MM.1S (cell line): Measurements from ENCODE around the gene TECTB.

ENCODE experiments used
- DNase-seq: peaks from one replicate; pipeline ENCODE4 v3.0.0-alpha.2; 2015
- H2AFZ ChIP-seq: fragments of 300-600 bp; sonication (generic); 2 replicates; pipeline ENCODE4 v1.6.0; 2016; ENCODE audit warnings: antibody characterized with exemption, low read length
- H3F3A ChIP-seq: fragments of 300-600 bp; sonication (generic); 2 replicates; pipeline ENCODE4 v1.6.1; 2016; ENCODE audit warnings: mild to moderate bottlenecking, antibody characterized with exemption, low read length, moderate library complexity, mixed read lengths; ENCODE audit not compliant: insufficient read depth
- H3K27ac ChIP-seq: fragments of 300-600 bp; sonication (generic); 2 replicates; pipeline ENCODE4 v1.5.1; 2016; ENCODE audit warnings: mild to moderate bottlenecking, low read length
- H3K27me3 ChIP-seq: fragments of 300-600 bp; sonication (generic); replicated peaks from 2 replicates; pipeline ENCODE4 v1.6.0; 2016; ENCODE audit warnings: low read length; ENCODE audit not compliant: insufficient read depth
- H3K36me3 ChIP-seq: fragments of 300-600 bp; sonication (generic); replicated peaks from 2 replicates; pipeline ENCODE4 v1.6.1; 2016; ENCODE audit warnings: mild to moderate bottlenecking, low read length, mixed read lengths; ENCODE audit not compliant: insufficient read depth
- H3K4me1 ChIP-seq: fragments of 300-600 bp; sonication (generic); 2 replicates; pipeline ENCODE4 v1.6.1; 2016; ENCODE audit warnings: low read length, mixed read lengths
- H3K4me2 ChIP-seq: fragments of 300-600 bp; sonication (generic); 2 replicates; pipeline ENCODE4 v1.6.0; 2016; ENCODE audit warnings: low read depth, low read length
- H3K4me3 ChIP-seq: fragments of 300-600 bp; sonication (generic); 2 replicates; pipeline ENCODE4 v1.5.1; 2016; ENCODE audit warnings: low read length, mixed read lengths
- H3K79me2 ChIP-seq: fragments of 300-600 bp; sonication (generic); 2 replicates; pipeline ENCODE4 v1.6.1; 2016; ENCODE audit warnings: mixed run types, low read length, mixed read lengths
- H3K9ac ChIP-seq: fragments of 300-600 bp; sonication (generic); 2 replicates; pipeline ENCODE4 v1.6.1; 2016; ENCODE audit warnings: low read length, mixed read lengths
- H3K9me2 ChIP-seq: fragments of 300-600 bp; sonication (generic); replicated peaks from 2 replicates; pipeline ENCODE4 v1.6.1; 2016; ENCODE audit warnings: mild to moderate bottlenecking, low read length, mixed read lengths; ENCODE audit not compliant: insufficient read depth
- H3K9me3 ChIP-seq: fragments of 300-600 bp; sonication (generic); replicated peaks from 2 replicates; pipeline ENCODE4 v1.6.1; 2016; ENCODE audit warnings: mild to moderate bottlenecking, low read length, mixed read lengths; ENCODE audit not compliant: insufficient read depth
- H4K20me1 ChIP-seq: fragments of 300-600 bp; sonication (generic); 2 replicates; pipeline ENCODE4 v1.6.1; 2016; ENCODE audit warnings: mild to moderate bottlenecking, low read length, moderate library complexity, mixed read lengths; ENCODE audit not compliant: insufficient read depth
- EZH2 ChIP-seq: fragments of 300-600 bp; sonication (generic); optimal IDR thresholded peaks from 2 replicates; pipeline ENCODE3; 2017; ENCODE audit warnings: low read depth, mild to moderate bottlenecking, antibody characterized with exemption, low read length, mixed read lengths
- EZH2phosphoT487 ChIP-seq: fragments of 300-600 bp; sonication (generic); IDR thresholded peaks from 2 replicates; pipeline ENCODE4 v1.6.1; 2018; ENCODE audit warnings: antibody characterized with exemption, low read length
- TF ChIP-seq, protein P1 (sequence below): fragments of 300-600 bp; sonication (generic); IDR thresholded peaks from 2 replicates; pipeline ENCODE4 v1.5.1; 2016; ENCODE audit warnings: antibody characterized with exemption, low read length, mixed read lengths

The TECTB gene

DNA sequence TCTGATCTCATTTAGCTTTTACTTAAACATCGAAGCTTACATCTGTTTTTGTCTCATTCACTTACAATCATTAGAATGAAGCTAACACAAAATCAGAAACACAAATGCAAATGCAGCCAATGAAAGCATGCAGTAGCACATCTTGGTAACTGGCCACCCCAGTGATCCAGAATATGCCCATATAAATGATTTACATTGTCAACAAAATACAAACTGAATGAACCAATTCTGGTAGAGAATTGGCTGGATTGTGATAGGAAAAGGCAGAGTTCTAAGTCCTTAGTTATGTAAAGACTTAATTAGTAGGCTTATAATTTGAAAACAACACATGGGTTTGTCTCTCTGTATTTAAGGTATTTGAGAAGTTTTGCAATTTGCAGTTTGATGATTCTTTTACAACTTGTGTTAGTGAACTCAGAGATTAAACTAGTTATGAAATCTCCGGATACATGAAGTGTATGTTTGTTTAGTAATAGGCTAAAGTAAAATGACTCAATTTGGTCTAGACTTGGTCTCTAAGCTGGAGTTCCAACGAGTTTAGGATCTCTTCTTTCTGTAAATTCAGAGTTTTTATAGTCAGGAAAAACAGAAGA lies 21.2 kb downstream of the TECTB start:
- Histone ChIP-seq H3K27ac (no peak overlapping the region), H3K36me3 (no peaks in the 10 kb centered on the region), H3K9me2 (no peaks in the 10 kb centered on the region), H3K4me3 (no peak overlapping the region), H4K20me1 (no peaks in the 10 kb centered on the region), H3K27me3 (no peaks in the 10 kb centered on the region), H3K9ac (no peak overlapping the region), H3F3A (no peaks in the 10 kb centered on the region), H3K4me1 (no peaks in the 10 kb centered on the region), H3K79me2 (no peaks in the 10 kb centered on the region), H2AFZ (no peak overlapping the region), H3K9me3 (no peaks in the 10 kb centered on the region), H3K4me2 (no peak overlapping the region)
- no peak for DNase-seq
- TF ChIP-seq EZH2phosphoT487 (no peak), EZH2 (no peak)
- TF ChIP-seq, protein P1, sequence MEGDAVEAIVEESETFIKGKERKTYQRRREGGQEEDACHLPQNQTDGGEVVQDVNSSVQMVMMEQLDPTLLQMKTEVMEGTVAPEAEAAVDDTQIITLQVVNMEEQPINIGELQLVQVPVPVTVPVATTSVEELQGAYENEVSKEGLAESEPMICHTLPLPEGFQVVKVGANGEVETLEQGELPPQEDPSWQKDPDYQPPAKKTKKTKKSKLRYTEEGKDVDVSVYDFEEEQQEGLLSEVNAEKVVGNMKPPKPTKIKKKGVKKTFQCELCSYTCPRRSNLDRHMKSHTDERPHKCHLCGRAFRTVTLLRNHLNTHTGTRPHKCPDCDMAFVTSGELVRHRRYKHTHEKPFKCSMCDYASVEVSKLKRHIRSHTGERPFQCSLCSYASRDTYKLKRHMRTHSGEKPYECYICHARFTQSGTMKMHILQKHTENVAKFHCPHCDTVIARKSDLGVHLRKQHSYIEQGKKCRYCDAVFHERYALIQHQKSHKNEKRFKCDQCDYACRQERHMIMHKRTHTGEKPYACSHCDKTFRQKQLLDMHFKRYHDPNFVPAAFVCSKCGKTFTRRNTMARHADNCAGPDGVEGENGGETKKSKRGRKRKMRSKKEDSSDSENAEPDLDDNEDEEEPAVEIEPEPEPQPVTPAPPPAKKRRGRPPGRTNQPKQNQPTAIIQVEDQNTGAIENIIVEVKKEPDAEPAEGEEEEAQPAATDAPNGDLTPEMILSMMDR, result no peak

DNA sequence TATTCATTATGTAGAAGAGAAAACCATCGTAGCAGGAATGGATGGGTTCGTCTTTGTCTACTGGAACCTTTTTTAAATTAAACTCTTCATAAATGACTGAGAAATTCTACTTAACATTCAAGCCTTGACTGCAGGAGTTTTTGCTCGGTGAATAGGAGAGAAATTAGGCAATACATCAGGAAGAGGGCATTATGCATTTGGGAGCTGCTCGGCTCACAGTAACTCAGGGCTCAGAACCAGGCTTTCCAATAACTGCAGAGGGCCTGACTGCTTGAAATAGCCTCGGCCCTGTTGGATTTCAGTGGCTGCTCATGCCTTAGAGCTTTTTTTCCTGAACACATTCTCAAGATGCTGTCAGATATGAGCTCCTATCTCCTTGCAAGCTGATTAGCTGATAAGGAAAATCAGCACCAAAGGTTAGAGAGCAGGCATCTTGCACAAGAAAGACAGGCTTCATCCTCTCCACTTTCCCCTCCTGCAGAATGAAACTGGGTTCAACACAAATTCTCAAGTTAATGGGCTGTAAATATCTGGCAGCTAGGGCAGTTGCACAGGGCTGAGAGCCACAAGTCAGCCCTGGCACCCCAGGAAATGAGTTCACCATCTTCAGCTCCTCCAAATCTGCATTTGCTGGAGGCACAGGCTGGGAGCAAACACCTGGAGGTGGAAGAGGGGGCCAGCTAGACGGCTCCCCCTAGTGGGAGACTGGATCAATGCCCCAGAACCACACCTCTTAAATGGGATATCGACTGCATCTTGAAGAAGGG lies 24.3 kb downstream of the TECTB start:
- TF ChIP-seq, protein P1, result peak; percentile 89
- TF ChIP-seq EZH2phosphoT487, result no peak
- H3K36me3 ChIP-seq, result no peaks in the 10 kb centered on the region
- no peak overlapping the region for H2AFZ ChIP-seq
- H4K20me1 ChIP-seq, result no peaks in the 10 kb centered on the region
- no peaks in the 10 kb centered on the region for H3K9me3 ChIP-seq
- H3K4me3 ChIP-seq, result no peak overlapping the region
- DNase-seq, result peak; percentile 32
- no peaks in the 10 kb centered on the region for H3K9me2 ChIP-seq
- H3K27ac ChIP-seq, result no peak overlapping the region
- H3K4me2 ChIP-seq, result no peak overlapping the region
- no peaks in the 10 kb centered on the region for H3K27me3 ChIP-seq
- no peaks in the 10 kb centered on the region for H3K4me1 ChIP-seq
- H3K79me2 ChIP-seq, result no peaks in the 10 kb centered on the region
- no peaks in the 10 kb centered on the region for H3F3A ChIP-seq
- H3K9ac ChIP-seq, result no peak overlapping the region

DNA sequence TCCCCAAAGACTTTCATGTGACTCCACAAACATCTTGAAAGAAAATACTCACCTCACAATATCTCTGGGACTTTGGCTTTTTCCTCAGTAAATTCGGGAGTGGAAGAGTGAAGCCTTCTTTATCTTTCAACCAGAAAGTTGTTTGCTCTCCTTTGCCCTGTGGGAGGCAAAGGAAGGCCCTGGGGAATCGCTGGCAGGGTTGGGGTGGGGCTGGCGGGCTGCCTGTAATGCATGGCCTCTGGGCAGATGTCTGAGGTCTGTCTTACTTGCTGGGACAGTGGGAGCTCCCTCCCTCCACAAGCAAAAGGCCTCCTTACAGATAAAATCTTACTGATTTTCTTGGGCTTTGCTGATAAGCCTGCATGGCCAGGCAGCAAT lies 24.9 kb downstream of the TECTB start:
- Histone ChIP-seq H3K4me3 (no peak overlapping the region), H4K20me1 (no peaks in the 10 kb centered on the region), H3F3A (no peaks in the 10 kb centered on the region), H3K9me2 (no peaks in the 10 kb centered on the region), H3K79me2 (no peaks in the 10 kb centered on the region), H3K36me3 (no peaks in the 10 kb centered on the region), H3K27ac (no peak overlapping the region), H3K9ac (no peak overlapping the region), H3K27me3 (no peaks in the 10 kb centered on the region), H3K4me2 (no peak overlapping the region), H2AFZ (no peak overlapping the region), H3K4me1 (no peaks in the 10 kb centered on the region), H3K9me3 (no peaks in the 10 kb centered on the region)
- TF ChIP-seq, protein P1, result no peak
- TF ChIP-seq EZH2phosphoT487, result no peak
- no peak for TF ChIP-seq EZH2
- DNase-seq, result no peak
